ENCODE results near the gene DPYD.

DPYD gene

DNA sequence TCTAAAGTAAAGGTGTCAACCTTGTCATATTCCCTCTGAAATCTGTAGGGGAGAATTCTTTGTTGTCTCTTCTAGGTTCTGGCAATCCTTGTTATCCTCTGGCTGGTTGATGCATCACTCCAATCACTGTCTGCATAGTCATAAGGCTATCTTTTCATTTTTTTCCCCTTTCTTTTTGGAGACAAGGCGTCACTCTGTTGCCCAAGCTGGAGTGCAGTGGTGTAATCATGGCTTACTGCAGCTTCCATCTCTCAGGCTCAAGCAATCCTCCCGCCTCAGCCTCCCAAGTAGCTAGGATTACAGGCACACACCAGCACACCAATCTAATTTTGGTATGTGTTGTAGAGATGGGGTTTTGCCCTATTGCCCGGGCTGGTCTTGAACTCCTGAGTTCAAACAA is 12.9 kb downstream of the DPYD start:
- FAIRE-seq: no peak

DNA sequence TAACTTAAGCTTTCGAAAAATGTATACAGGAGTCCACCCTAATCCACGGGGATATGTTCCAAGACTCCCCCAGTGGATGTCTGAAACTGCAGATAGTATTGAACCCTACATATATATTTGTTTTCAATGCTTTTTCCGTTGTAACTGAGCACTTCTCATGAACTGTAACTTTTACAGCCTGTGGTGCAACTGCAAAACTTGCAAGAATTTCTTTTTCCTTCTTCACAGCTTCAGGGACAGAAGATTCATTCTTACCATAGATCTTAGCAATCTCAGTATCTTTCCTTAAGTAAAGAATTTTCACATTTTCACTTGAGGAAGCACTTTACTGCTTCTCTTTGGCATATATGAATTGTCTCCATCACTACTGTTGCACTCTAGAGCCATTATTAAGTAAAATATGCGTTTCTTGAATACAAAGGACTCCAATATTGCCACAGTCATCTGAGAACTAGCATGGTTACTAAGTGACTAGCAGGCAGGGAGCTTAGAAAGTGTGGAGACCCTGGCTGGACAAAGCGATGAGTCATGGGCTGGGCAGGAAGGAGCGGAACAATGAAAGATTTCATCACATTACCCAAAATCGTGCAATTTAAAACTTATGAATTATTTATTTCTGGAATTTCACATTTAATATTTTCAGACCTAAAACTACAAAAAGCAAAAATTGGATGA is 14.1 kb downstream of the DPYD start:
- DNase-seq (ENCODE audit: insufficient read length, low spot score): no peak
- no peak for FAIRE-seq

More for the DNA sequence above, 12.9 kb downstream of the DPYD start:
- no peak for DNase-seq (ENCODE audit: insufficient read length, low spot score)

DNA sequence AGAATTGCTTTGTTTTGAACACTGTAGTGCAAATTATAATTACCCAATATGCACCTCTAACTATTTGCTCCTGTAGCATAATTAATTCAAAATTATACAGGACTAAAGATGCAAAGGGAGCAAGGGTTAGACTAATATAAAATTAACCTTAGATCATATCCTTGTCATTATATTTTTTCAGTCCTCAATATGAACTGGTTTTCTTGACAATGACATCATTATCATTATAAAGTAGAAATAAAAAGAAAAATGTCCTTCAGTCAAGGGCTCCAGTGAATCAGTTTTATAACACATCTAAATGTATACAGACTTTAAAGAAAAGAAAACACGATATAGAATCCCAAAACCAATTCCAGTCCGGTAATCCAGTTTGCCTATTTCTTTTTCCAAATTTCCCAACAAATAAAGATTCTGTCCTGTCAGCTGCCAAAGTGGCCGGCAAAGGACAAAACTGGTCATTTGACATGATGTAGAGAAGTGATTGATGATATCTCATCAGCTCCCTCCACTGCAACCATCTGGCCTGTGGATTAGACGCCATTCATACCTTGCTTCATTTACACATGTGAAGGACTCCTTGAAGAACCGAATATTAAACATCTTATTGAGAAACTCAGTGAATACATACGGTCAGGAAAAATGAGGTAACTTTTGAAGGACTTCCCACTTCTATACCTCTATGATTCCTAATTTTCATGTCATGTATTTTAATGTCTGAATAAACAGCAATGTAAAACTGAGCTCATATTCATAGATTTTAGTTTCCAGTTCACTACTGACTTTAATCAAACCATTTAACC is 15.5 kb downstream of the DPYD start:
- DNase-seq (ENCODE audit: insufficient read length, low spot score) (no peak), FAIRE-seq (no peak)

DNA sequence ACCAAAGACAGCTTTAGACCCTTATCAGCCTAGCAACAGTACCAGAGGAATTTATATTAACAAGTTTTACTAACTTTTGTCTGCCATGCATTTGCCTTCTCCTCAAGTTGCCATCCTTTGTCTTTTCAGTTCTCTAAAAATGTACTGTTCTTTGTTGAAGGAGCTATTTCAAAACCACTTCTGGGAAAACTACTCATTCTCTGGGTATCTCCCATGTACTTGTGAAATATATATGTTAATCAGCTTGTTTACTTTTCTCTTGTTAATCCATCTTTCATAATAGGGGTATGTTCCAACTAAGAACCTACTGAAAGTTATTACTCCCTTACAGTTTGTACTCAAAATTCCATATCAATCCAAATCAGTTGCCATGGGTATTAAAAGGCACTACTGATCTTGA is 16.3 kb downstream of the DPYD start:
- DNase-seq (ENCODE audit: insufficient read length, low spot score) (no peak), FAIRE-seq (no peak)

DNA sequence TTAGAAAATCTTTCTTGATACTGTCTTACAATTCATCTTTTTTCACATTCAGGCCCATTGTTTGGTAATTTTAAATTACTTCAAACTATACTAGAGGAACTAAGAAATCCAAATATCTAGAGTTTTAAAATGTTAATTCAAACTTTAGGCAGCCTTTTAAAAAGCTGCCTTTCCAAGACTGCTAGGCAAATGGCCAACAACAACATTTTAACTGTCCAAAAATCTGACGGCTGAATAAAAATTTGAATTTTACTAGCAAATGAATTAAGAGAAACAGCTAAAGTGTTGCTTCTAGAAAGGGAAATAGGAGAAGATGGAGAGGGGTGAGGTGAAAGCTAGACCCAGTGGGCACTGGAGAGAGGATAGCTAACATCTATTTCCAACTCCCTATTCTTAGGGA is 17.2 kb downstream of the DPYD start:
- DNase-seq (ENCODE audit: insufficient read length, low spot score) (no peak), FAIRE-seq (no peak)

DNA sequence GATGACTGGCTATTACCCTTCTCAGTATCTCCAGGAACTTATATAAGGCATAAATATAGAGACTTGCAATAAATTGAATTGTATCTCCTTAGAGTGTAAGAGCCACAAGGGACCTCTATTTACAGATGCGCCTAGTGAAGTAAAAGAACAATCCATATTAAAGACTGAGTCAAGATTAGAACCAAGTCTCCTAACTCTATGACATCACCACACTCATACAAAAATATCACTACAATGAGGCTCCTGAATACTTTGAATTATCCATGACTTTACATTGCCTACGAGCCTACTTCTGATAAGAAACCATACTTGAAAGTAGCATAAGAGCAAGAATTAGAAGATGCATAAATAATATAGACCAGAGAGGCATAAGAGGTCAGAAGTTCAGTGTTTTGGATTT is 18.8 kb downstream of the DPYD start:
- FAIRE-seq: no peak
- DNase-seq (ENCODE audit: insufficient read length, low spot score): no peak

DNA sequence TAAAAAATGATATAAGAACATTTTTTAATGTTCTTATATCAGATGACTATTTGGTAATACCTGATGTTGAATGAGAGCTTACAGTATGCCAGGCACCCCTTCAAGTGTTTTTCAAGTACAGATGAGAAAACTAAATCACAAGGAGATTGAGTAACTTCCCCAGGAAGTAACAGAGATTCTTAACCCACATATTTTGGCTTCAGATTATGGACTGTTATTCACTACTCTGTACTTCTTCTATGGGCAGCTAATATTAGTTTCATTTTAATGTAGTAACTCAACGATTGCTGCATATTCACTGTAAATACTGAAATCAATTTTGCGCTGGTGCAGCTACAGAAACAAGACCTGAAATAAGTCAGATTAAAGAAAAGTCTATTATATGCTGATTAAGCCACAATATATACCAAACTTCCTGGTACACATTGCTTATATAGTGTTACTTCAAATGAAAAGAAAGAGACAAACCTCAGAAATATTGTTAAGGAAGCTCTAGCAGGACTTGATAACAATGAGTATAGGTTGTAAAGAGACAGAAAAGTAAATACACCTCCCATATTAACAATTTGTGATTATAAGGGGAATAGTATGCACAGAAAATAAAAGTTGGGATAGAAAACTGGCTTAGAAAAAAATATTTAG is 19.7 kb downstream of the DPYD start:
- DNase-seq (ENCODE audit: insufficient read length, low spot score) (no peak), FAIRE-seq (no peak)

DNA sequence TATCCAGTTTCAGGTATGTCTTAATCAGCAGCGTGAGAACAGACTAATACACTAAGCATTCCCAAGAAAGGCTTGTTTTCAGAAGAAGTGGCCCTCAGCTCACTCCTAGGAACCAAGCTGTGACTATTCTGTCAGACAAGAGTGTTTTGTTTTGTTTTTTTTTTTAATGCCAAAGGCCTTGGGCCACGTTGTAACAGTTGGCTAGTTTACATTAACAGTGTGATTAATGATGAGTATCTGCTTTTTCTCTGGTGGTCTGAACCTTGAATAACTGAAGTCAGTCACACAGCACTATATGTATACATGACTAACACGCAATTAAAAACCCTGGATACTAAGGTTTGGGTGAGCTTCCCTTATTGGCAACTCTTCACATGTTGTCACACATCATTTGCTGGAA is 21.9 kb downstream of the DPYD start:
- FAIRE-seq (no peak), DNase-seq (ENCODE audit: insufficient read length, low spot score) (no peak)

DNA sequence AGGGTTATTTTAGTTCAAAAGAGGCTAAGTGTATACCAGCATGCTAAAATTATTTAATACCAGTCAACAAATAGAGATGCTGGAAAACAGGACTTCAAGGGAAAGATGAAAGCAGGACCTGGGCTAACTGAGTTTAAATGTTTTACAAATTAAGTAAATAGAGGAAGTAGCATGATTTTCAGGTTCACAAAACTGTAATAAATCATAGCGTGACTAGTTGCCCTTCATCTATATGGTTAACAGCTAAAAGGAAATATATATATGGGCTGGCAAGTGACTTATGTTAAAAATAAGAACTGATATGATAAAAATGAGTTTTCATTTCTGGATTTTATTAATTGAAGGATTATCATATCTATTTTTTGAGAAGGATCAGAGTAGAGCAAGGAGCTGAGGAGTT is 25.6 kb downstream of the DPYD start:
- no peak for FAIRE-seq
- DNase-seq (ENCODE audit: insufficient read length, low spot score): no peak

DNA sequence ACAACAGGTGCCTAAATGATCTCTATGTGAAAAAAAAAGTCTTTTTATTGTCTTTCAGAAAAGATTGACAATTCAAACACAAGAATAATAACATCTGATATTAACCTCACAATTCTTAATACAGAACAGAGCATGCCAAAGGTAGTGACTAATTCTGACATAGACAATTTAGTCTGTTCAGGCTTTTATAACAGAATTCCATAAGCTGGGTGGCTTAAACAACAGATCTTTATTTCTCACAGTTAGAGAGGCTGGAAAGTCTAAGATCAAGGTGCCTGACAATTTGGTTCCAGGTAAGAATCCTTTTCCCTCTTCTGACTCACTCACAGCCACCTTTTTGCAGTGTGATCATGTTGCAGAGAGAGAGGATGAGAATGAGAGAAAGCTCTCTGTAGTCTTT is 27.0 kb downstream of the DPYD start:
- DNase-seq (ENCODE audit: insufficient read length, low spot score) (no peak), FAIRE-seq (no peak)

DNA sequence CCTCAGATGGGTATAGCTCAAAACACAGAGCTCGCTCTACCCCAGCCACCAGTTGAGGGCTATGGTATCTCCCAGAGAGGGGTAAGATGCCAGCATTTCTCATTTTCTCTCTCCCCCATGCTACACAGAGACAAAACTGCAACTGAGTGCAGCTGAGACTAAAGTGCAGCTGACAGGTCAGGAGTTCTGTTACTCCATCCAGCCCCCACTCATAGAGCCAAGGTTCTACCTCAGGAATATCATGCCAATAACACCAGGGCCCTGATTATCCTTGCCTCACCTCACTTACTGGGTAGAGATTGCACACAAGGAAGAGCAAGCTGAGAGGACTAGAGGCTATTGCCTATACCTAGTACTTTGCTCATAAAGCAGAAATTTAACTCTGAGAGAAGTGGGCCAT is 34.6 kb downstream of the DPYD start:
- no peak for FAIRE-seq
- DNase-seq (ENCODE audit: insufficient read length, low spot score): no peak

DNA sequence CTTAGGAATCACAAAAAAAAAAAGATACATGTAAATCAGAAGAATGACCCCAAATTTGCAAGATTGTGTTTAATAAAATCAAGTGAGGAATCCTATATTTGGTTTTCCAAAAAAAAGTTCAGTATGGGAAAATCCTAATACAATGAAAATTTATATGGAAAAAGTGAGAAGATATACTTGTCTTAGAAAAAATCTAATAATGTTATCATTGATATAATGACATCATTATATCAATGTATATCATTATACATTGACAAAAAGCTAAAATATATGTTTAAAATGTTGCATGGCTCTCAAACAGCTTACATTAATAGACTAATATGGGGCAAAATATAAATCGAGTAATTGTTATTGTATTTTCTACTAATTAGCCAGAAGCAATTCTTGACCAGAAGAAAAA is 37.0 kb downstream of the DPYD start:
- FAIRE-seq: no peak
- DNase-seq (ENCODE audit: insufficient read length, low spot score): no peak

DNA sequence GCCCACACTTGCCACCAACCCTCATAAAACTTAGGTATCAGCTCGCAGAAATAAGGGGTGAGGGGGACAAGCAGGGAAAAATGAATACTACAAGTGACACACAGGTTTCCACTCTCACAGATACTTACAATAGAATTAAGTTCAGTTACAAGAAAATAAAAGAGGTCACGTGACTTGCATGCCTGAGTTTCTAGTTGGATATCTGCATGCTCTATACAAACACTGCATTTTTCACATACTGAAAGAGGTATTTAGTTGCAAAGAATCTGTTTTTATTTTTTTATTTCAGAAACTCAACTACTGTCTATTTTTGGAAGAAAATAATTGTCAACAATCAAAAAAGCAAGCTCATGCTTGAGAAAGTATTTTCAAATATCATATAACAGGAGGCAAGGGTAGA is 43.5 kb downstream of the DPYD start:
- no peak for DNase-seq (ENCODE audit: insufficient read length, low spot score)
- FAIRE-seq: no peak

DNA sequence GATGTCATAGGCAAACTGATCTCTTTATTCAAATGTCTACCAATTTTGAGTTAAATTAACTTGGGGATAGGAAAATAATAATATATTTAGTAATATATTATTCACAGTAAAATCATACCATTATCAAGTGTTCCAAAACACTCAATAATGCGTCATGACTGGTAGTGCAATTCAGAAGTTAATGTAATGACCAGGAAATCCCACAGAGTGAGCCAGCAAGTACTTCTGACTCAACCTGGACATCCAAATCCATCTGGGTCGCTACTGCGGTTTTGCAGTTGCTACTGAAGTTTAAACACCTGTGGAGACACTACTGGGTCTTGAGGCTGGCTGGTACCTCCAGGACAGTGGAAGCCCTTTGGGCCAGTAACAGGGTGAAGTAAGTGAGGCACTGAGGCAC is 44.8 kb downstream of the DPYD start:
- DNase-seq (ENCODE audit: insufficient read length, low spot score) (no peak), FAIRE-seq (no peak)

DNA sequence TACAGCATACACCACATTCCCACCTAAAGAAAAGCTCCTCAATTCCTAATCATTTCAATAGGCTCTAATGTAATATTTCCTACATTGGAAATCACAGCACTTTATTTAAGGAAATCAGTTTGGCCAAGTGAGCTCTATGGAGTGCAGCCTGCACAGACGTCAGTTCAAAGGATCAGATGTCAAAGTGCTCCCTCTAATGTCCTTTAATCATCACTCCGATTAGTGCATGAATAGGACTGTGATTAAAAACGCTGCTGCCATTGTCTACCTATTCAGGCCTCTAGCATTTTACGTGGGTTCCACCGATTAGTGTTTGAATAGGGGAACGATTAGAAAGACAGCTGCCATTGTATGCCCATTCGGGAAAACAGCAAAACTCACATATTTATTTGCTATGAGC is 50.2 kb downstream of the DPYD start:
- FAIRE-seq (no peak), DNase-seq (ENCODE audit: insufficient read length, low spot score) (no peak)

DNA sequence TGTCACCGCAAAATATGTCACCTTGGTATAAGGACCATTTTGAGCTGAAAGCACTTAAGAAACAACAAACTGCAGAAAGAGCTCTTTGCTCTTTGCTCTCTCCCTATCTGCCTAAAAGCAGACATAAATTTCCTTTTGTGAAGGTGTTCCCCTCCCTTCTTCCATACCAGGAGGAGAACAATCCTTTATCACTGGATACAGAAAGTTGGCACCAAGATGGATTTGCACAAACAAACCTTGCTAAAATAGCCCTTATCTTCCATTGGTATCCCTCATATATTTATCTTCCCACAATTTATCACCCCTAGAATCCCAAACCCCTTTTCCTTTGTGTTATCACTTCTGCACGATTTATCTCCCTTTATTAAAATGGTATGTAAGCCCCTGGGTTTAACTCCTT is 51.4 kb downstream of the DPYD start:
- DNase-seq (ENCODE audit: insufficient read length, low spot score): no peak
- no peak for FAIRE-seq

DNA sequence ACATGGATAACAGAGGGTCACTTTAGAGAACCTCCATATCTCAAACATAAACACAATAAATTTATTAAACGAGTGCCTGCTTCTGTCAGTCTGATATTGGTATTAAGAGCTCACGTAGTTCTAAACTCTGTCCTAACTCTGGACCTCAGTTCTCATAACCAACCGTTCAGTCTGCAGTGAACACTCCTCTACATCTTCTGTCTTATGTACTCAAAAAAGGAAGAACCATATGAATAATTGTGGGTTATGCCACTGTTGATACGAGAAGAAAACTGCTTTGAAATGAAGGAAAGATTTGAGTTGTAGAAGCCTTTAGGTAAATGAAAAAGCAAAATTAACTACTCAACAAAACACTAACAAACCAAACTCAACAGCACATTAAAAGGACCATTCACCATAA is 53.7 kb downstream of the DPYD start:
- DNase-seq (ENCODE audit: insufficient read length, low spot score) (no peak), FAIRE-seq (no peak)

DNA sequence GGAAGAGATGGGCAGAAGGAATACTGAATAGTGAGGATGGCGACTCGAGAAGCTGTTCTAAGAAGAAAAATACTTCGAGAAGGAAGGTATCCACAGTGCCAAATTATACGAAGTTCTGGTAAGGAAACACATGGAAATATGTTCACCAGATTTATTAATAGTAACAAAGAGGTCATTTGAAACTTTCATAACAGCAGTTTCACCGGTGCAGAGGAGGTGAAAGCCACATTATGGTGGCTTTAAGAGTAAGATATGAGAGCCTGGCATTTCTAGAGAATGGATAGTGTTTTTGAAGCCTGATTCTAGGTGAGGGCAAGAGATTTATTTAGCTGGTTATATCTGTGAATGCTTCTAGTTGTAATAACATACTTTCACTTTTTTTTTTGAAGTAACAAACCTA is 56.2 kb downstream of the DPYD start:
- no peak for FAIRE-seq
- DNase-seq (ENCODE audit: insufficient read length, low spot score): no peak

DNA sequence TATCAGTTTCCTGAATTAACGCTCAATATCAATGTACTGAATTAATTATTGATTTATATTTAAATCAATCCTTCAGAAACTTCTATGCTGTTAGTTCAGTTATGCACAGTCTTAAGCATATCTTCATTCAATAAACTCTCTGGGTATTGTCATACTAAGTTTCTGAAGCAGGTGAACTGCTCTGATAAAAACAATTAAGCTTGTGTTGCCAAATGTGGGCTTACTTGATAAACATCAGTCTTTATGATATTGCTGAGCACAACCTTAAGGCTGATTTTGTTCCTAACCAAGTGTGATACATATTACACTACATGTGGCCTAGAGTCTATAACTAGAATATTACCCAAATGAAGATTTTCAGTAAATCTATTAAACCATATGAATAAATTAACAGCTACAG is 67.6 kb downstream of the DPYD start:
- FAIRE-seq: no peak
- no peak for DNase-seq (ENCODE audit: insufficient read length, low spot score)

DNA sequence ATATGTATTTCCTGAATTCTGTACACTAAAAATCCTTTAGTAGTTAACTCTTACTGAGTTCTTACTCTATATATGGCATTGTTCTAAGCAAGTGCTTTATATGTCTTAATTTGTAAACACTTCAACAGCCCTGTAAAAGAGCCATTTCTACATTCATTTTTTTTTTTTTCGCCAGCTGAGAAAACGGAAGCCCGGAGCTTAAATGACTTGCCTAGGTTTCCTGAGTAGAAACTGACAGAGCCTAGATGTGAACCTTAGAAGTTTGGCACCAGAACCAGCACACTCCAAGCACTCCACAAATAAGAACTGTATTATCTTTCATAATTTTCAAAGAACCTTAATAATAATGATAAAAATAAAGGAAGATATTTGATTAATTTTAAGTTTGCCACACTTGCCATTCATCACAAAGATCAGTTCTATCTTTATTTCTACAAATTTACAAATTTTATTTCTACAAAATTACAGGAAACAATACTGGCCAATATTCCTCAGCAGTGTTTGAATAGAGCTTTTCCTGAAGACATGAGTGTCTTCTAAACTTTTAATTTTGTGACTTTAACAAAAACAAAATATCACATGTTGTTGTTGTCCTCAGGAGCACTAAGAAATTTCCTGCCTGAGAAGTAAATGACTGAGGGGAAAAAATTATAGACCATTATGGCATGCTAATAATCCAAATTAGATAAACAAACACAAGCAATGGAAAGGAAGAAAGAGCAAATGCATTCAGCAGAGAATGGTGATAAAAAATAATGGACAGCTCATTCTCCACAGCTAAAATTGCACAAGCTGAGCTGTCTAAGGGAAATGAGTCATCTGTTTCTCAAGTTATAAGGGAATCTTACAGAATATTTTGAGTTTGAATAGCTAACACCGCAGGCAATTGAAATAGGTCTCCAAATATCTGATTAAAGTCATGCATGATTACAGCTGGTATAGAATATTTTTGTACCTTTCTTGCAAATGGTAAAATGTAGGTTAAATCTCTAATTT is 71.2 kb downstream of the DPYD start:
- no peak for FAIRE-seq
- peak; percentile 60 for DNase-seq (ENCODE audit: insufficient read length, low spot score)

DNA sequence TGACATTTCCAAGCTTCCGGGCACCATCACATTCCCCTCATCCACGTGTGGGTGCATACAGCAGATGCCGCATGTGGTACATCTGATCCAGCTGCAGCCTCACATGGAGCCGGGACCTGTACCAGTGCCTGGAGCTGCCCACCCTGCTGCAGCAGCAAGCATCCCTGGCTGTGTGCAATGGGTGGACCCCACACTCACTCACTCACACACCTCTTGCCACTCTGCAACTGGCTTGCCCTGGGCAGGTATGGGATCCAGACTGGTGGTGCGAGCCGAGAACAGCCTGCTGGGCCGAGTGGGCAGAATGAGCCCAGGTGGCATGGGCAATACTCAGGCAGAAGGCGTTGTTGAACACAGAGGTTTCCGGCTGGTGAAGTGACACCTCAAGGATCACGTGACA is 75.0 kb downstream of the DPYD start:
- FAIRE-seq: no peak
- no peak for DNase-seq (ENCODE audit: insufficient read length, low spot score)

All from HTR-8/SVneo (cell line).